Glomerular visceral epithelial cell (primary cell): ENCODE data around the gene APP.

Experiments
- DNase-seq: peaks from one replicate; pipeline ENCODE4 v3.0.0-alpha.2; 2016; ENCODE audit errors: extremely low spot score

The APP gene

DNA sequence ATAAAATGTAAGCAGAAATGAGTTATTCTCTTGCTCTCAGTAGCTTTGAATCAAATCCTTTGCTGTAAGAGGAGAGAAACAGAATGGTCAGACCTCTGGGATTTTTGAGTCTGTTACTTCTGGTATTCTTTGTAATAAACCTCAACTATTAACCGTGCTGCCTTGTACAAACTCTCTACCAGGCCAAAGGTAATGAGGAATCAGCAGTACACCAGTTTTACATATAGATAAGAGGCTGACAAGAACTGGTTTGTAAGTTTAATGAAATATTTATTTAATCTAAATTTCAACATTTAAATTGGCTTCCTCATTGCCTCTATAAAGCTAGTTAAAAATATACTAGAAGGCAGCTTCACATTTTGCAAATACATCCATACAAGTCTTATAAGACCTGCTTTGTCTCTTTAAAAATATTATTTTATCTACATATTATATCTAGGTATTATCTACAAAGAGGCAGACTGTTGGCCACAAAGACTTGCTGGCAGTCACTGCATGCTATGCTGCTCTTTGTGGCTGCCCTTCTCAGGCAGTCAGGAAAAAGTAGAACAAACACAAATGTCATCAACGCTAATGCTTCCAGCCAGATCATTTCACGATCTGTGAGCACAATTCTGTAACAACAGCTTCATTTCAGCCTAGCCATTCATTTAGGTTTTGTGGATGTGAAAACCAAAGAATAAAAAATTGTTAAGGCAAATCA lies 262.8 kb downstream of the APP start:
- DNase-seq: no peak

DNA sequence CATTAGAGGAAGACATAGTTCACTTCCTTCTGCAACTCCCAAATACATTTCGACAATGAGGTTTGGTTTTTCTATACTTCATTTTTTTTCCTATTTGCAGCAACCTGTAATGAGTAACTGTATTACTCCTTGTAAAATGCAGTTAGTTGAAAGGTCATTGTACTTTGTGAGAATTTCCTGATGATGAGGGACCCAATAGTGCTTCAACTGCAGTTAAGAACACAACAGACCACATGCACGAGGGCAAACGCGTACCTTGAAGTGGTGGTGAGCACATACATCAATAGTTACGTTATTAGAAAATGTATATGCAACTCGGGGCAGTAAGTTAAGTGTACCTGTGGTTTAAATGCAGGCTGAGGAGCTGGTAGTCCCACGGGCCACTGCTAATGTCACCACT lies 264.0 kb downstream of the APP start:
- no peak for DNase-seq

DNA sequence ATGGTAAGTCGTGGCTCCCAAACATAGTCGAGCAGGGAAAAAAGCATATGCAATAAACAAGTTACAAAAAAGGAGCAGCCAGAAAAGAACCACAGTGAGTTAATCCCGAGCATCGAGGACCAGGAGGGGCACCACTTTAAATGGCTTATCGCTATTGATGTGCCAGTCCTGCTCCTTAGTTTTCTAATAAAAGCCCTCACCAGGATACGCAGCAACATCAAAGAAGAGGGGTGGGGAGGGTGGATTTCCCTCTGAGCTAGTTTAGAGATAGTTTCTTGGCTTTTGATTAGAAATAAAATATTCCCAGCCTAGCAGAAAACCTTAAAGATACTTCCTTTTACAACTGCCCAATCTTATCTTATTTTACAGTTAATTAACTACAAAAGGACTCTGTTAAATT lies 265.4 kb downstream of the APP start:
- no peak for DNase-seq

DNA sequence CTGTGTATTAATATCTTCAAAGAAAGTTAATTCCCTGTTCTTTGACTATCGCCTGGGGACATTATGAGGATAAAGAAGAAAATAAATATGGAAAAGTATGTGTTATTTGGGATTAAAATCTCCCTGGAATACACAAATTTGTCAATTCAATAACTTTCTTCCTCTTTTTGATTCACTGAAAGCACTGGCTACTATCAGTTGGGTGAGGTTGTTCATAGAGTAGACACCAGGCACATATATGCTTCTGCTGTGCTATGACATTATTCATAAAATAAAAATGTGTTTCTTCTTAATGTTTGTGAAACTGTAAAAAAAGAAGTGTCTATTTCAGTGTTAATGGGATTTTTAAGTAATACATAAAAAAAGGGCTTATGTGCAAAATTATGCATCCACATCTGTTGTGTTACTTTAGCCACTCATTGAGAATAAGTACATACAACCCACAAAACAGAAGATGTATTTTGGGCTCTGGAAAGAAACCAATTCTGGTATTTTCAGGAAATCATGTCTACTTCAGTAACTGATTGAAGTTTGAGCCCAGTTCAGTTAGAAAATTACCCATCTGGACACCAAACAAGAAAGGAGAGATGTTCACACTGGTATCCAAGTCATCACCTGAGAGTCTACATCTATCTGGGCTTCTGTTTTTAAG lies 266.4 kb downstream of the APP start:
- no peak for DNase-seq

DNA sequence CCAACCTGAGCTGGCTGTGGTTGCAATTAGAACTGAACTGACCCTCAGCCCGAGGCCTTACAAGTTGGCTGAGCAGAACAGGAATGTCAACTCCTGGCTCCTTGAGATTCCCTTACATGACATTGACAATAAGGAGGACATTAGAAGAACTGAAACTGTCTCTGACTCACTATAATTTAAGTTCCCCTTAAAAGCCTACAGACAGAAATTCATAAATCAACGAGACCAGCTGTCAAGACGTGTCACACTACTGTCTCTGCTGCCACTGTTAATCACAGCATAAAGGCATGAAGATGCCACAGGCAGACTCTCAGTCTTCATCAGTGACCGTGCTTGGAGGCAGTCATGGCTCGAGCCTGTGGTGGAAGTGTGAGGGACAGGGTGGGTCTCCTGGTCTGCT lies 267.0 kb downstream of the APP start:
- DNase-seq: no peak

DNA sequence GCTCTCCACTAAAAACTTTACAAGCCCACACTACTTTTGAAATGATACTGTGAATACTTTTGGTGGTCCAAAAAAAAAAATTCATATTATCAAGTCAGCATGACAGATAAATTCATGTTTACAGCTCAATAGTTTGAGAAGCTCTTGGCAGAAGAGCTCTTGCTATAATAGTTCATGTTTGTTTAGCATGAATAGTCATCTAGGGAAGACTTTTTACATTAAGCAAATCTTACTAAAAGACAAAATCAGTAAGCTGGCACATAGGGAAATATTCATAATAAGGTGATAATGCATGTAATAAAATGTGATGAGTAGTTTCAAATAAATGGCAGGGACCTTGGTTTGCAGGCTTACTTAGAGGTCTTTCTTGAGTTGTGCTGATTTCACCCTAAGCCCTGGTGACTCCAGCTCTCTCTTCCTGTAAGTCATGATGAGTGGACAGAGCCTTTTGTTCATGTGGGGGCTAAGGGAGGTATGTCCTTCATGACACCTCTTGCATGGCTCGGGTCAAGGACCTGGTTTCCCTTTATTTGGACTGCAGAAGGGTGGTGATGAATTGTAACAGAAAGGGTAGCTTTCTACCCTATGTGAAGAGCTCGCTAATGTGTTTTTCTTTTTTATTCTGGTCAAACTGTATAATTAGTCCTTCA lies 269.1 kb downstream of the APP start:
- no peak for DNase-seq

DNA sequence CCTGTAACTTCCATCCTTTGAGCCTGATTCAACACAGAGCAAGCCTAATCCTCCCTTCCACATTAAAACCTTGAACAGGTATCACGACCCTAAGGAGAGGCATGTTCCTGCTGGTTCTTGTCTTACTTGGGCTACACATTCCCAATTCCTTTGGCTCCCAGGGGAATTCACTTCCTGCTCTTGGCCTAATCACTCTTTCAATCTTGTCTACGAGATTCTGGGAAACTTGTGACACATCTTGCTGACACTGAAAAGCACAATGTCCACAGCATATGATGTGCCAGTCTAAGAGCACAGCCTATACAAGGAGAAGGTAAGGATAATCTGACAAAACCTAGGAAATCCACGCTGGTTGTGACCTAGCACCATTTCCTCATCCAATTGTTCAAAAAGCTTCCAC lies 271.9 kb downstream of the APP start:
- DNase-seq: no peak

DNA sequence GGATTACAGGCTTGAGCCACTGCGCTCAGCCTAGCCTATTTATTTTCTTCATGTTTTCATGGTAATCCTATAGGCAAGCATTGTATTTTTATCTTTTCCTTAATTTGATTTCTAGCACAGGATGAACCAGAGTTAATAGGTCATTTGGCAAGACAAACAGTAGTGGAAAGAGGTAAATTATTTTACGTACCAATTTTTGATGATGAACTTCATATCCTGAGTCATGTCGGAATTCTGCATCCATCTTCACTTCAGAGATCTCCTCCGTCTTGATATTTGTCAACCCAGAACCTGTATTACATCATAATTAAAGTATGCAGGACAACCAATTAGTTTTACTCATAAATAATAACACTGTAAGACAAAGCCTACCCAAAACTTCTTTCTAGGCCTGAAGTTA lies 273.2 kb downstream of the APP start:
- no peak for DNase-seq

DNA sequence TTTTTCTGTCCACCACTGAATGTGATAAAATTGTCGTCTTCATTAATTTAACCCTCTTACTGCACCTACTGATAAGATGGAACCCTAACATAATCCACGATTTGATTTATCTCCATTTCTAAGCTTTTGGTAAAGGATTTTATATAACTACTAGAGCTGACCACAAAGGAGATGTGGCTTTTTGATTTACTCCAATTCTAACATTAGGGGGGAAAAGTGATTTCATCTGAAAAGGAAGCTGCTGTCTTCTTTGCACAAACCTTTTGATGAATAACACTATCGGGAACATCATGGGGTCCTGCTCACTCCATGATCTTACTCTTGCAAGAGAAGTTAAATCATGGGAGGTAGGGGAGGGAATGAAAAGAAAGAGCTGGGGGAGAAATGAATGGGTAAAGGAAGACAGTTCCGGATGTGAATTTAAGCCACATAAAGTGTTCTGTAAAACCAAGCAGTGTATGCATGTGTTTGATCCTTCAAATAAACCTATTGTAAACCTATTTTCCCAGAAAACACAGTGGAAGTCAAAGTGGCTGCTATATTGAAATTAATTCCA lies 274.0 kb downstream of the APP start:
- no peak for DNase-seq

DNA sequence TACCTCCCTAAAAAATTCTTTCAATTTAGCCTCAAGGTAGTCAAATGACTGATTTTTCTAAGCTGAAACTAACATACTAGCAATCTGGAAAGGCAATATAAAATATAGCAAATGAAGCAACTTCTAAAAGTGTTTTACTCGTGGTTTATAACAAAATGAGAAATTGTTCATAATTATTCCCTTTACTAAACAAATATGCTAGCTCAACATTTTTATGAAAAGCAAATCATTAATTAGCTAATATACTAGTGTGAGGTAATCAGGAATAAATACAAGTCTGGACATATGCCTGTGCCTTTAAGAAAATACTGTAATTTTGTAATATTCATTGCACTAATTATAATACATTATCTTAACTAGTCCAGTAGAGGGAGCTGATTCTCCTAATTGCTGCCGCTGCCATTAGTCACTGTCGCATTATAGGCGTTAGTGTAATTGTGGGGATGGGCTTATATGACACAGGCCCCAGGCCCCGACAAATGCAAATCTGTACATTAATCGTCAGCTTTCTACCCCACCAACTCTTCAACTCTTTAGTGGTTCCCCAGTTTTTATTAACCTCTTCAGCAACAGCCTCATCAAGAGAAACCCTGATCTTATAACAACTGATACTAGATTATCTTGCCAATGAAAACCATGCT lies 274.9 kb downstream of the APP start:
- DNase-seq: no peak

DNA sequence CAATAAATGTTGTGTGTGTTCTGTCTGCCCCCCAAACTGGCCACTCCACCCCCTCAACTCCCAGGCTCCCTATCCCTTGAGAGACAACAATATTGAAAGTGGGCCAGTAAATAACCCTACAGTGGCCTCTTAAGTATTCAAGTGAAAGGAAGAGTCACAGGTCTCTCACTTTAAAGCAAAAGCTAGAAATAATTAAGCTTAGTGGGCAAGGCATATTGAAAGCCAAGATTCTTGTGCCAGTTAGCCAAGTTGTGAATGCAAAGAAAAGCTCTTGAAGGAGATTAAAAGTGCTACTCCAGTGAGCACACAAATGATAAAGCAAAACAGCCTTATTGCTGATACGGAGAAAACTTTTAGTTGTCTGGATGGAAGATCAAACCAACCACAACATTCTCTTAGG lies 277.4 kb downstream of the APP start:
- no peak for DNase-seq

DNA sequence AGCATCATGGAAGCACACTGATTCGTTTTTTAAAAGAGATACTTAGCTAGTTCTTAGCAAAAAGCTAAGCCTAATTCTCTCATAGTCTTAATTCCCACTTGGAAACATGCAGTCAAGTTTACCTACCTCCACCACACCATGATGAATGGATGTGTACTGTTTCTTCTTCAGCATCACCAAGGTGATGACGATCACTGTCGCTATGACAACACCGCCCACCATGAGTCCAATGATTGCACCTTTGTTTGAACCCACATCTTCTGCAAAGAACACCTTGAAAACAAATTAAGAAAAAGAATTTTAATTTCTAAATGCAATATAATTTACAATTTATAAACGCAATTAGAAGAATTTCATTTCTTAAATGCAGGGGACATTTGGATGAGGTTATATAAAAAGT lies 279.0 kb downstream of the APP start:
- DNase-seq: no peak

DNA sequence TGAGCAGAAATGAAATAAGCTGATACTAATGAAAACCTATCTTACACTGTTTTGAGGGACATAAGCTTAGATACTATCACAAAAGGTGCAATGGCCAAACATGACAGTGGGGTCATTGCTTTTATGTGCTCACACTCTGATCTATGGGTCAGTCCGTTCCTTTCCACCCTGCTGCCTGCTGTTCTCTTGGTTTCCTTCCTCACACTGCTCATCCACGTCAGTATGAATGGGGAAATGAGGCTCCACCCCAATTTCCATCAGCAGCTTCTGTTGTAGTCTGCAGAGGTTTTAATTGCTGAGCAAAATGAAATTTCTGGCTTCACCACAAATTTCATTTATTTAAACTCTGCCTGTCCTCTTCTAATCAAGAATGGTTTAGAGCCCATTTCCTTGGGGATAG lies 280.6 kb downstream of the APP start:
- no peak for DNase-seq

DNA sequence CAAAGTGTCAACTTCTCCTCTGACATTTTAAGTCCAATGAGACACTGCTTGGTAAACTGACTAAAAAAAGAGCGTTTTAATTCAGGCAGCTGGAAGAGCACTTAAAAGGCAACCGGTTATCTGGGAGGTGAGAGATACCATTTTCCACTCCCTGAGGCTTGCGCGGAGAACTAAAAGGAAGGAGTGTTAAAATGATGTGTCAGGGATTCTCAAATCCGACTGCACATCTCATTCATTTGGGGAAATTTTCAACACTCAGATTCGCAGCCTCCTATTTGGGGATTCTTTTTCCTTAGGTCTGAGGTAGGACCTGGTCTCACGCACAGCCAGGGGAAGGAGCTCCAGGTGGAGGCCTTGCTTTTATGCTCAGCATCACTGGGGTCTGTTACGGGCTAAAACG lies 281.9 kb downstream of the APP start:
- no peak for DNase-seq

DNA sequence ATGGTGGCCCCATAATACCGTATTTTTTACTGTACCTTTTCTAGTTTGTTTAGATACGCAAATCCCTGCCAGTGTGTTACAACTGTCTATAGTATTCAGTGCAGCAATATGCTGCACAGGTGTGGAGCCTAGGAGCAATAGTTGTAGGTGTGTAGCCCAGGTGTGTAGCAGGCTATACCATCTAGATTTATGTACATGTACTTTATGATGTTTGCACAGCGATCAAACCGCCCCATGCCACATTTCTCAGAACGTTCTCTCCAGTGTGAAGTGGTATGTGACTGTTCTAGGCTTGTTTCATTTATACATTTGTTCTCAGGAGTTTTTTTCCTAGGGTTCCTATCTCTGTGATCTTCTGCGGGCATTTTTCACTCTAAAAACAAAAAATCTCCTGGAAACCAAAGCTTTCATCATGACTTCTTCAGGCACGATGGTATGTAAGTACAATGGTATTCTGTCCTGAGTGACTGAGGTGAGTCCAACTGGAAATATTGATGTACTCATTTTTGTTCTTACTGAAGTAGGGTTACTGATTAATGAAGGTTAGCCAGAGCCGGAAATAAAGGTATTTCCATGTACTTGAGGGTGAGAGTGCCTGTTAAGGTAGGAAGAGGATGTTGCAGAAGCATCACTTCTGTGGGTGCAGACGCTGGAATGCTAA lies 282.8 kb downstream of the APP start:
- peak; percentile 70 for DNase-seq

DNA sequence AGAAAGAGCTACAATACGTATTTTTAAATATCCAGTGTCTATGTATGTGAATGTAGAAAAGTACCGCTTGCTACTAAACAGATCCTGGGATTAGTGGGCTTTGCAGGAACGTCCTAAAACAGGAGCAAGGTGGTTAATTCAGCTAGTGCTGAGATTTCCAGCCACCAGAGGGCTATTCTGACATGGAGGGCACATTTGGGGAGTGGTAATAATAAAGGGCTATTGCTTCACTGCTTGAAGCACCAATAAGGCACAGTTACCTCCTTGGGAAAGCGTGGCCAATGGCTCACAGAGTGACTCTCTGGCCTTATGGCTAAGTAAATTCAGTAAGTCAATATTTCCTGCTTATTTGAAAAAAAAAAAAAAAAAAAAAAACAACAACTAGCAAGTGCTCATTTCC lies 283.4 kb downstream of the APP start:
- no peak for DNase-seq

DNA sequence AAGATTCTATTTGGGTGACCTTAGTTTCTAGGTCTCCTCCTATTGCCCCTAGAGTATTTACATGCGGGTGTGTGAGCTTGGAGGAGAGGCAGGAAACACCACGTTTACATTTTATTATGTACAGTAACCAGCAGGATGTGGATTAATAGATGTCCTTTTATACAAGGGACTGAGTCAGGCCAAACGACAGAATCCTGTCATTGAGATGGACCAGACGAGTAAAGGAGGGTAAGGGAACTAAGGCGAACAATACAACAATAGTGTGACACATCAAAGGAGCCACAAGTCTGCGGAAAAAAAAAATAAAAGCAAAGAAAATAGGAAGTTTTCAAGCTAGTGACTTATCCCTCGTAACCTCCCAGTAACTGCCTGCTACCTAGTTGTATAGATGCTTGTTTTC lies 284.7 kb downstream of the APP start:
- no peak for DNase-seq

DNA sequence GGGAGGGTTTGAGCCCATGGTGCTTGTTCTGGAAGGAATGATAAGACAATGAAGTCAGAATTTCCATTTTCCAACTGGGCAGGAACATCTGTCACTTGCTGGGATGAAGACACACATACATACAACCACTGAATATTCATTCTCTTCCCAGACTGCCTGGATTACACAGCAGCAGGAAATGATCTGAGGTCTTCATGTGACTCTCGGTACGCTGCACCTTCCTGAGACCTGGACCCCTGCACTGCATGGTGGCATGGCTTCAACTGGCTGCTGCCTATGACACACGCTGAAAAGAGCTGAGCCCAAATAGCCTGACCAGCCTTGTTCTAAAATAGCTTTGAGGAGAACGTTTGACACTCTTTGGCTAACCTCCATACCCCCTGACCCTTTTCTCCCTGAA lies 285.2 kb downstream of the APP start:
- DNase-seq: no peak

DNA sequence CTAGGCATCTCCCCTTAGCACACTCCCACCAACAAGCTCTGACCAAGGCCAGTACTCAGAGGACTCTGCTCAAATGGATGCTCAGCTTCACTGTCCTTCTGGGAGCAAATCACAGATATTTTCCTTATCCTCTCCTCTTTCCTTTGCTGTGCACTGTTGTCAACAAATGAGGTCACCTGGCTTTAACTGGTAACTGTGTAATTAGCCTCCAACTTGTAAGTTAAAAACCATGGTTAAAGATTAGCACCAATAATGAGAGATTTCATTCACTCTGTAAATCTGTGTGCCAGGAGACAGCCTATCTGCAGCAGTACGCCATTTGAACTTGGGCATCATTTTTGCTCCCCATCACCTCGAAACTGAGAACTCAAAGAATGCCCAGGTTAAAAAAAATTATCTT lies 286.3 kb downstream of the APP start:
- no peak for DNase-seq

DNA sequence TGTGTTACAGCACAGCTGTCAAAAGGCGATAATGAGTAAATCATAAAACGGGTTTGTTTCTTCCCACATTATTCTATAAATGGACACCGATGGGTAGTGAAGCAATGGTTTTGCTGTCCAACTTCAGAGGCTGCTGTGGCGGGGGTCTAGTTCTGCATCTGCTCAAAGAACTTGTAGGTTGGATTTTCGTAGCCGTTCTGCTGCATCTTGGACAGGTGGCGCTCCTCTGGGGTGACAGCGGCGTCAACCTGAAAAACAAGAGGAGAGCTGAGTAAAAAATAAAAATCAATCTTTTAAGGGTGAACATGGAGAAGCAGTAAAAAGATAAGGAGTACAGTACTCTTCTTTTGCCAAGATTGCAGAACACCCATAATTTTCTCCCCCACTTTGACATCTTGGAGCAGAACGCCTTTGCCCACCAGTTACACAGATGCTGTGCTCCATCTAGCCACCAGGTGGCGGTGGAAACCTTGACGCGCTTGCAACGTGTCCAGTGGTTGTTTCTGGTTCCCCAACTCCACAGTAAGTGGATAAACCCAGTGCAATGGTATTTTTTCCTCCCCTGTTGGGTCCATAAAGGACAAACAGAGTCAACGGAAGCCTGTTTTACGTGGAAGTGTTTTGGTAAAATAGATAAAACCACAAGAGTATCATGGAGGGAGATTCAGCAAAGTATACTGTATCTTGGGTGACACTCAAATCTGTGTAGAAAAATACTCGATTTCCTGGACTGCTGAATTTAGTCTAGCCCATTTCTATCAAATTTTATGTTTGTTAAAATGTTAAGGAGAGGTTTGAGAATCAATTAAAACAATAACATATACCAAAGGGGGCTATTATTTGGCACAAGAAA lies 288.8 kb downstream of the APP start:
- DNase-seq: peak; percentile 67

DNA sequence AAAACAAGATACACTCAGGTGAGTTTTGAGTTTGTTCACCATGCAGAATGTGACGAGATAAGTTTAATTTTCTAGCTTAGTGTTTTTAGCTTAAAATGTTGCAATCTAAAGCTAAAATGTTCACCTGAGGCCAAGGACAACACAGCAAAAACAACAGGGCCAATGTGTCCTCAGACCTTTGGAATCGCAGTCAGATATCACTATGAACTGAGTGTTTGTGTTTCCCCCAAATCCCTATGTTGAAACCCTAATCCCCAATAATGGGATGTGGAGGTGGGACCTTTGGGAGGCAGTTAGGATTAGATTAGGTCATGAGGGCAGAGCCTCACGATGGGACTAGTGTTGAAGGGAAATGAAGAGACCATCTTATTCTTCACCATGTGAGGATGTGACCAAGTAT lies 291.4 kb downstream of the APP start:
- no peak for DNase-seq
